Smooth muscle cell (in vitro differentiated cells): ENCODE results near the gene SH3PXD2B. TPM values are rescaled to one million over a fixed set of nuclear protein-coding genes. Genes with fewer than 3 reads are reported as not detected.

Source experiments
- DNase-seq: peaks from one replicate; lab custom pipeline; 2025; ENCODE audit not compliant: unreplicated experiment; lab: John Stamatoyannopoulos, UW
- H2AFZ ChIP-seq: fragments of 200-600 bp; sonication (generic); 2 replicates; pipeline ENCODE4 v1.6.0; 2016; ENCODE audit warnings: antibody characterized with exemption, low read depth, mild to moderate bottlenecking
- H3F3A ChIP-seq: fragments of 200-600 bp; sonication (generic); 2 replicates; pipeline ENCODE4 v1.6.0; 2017; ENCODE audit warnings: antibody characterized with exemption, low read depth
- H3K27ac ChIP-seq: fragments of 200-600 bp; sonication (generic); 2 replicates; pipeline ENCODE4 v1.5.1; 2016; ENCODE audit warnings: low read depth, mild to moderate bottlenecking
- H3K27me3 ChIP-seq: fragments of 200-600 bp; sonication (generic); 2 replicates; pipeline ENCODE4 v1.6.1; 2016; ENCODE audit warnings: low read depth, mild to moderate bottlenecking
- H3K36me3 ChIP-seq: fragments of 200-600 bp; sonication (generic); 2 replicates; pipeline ENCODE4 v1.5.1; 2016; ENCODE audit warnings: low read depth
- H3K4me1 ChIP-seq: fragments of 200-600 bp; sonication (generic); 2 replicates; pipeline ENCODE4 v1.5.1; 2016; ENCODE audit warnings: low read depth
- H3K4me2 ChIP-seq: fragments of 200-600 bp; sonication (generic); 2 replicates; pipeline ENCODE4 v1.6.0; 2016; ENCODE audit warnings: mild to moderate bottlenecking
- H3K4me3 ChIP-seq: fragments of 200-600 bp; sonication (generic); 2 replicates; pipeline ENCODE4 v1.5.1; 2016; ENCODE audit warnings: mild to moderate bottlenecking
- H3K79me2 ChIP-seq: fragments of 200-600 bp; sonication (generic); 2 replicates; pipeline ENCODE4 v1.6.0; 2016; ENCODE audit warnings: low read depth, mild to moderate bottlenecking
- H3K9ac ChIP-seq: fragments of 200-600 bp; sonication (generic); 2 replicates; pipeline ENCODE4 v1.6.0; 2016; ENCODE audit warnings: low read depth
- H3K9me3 ChIP-seq: fragments of 200-600 bp; sonication (generic); replicated peaks from 2 replicates; pipeline ENCODE4 v1.5.1; 2016; ENCODE audit warnings: low read depth
- H4K20me1 ChIP-seq: fragments of 200-600 bp; sonication (generic); 2 replicates; pipeline ENCODE4 v1.6.0; 2016; ENCODE audit warnings: low read depth
- WGBS: methylation state at CpG from one replicate; pipeline ENCODE4 v1.1.7; 2016; ENCODE audit warnings: low lambda C conversion rate; 5-methylcytosine and 5-hydroxymethylcytosine counted together
- polyA plus RNA-seq: library from polyadenylated mRNA; unstranded; fragments of >200 nt; fragmentation: Nextera tagmentation; extraction: Ambion mirVana; gene quantifications from 2 replicates; pipeline ENCODE4 v1.2.1, GENCODE V29; 2016
- total RNA-seq: library from RNA; depleted of rRNA; stranded (reverse); fragments of >200 nt; gene quantifications from 2 replicates; pipeline ENCODE4 v1.2.3, GENCODE V29; 2014
- TF ChIP-seq, protein P1 (sequence below): fragments of 200-600 bp; sonication (generic); IDR thresholded peaks from 2 replicates; pipeline ENCODE4 v1.5.1; 2017; ENCODE audit warnings: borderline replicate concordance, mild to moderate bottlenecking, antibody characterized with exemption; ENCODE audit not compliant: insufficient read depth, poor library complexity, severe bottlenecking

Gene SH3PXD2B
- total and polyA plus RNA-seq, 2 experiments from 2014 or later: 36.5 to 39.4 TPM

DNA sequence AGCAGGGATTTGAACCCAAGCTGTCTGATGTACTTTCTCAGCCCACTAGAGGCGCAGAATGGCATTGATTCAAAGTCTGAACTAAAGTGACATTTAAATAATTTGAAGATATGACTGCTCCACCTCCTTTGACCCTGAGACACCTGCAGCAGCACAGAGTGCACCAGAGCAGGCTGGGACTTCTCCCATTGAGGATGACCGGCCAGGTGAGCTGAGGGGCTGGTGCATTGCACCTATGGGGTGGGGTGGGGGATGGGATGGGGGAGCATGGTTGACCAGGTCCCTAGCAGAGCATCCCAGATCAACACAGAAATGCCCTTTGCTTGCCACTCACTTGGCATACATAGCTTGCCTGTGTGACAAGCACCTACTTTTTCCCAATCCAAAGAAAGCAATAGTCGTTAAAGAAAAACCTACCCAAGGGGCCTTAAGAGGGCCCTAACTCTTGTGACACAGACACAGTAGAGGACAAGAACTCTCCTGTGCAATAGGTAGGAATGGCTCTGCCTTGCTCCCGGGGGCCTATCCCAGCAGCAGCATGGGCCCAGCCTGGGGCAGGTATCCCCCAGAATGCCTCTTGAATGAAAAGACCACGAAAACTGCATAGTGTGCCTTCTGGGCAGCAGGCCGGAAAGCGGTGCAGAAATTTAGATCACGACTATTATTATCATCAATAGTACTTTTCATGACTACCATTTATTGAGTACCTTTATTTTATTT, 6.5 kb downstream of the SH3PXD2B start:
- Histone ChIP-seq H3K27me3 (no peaks in the 10 kb centered on the region), H3K4me1 (peaks cover 14% of the 10 kb centered on the region), H2AFZ (no peak overlapping the region), H3K27ac (no peak overlapping the region), H3K4me3 (no peak overlapping the region), H3K36me3 (no peaks in the 10 kb centered on the region), H3K9ac (no peak overlapping the region), H3K79me2 (peaks cover 94% of the 10 kb centered on the region), H3K9me3 (no peaks in the 10 kb centered on the region), H3F3A (no peaks in the 10 kb centered on the region), H3K4me2 (no peak overlapping the region), H4K20me1 (peaks cover 95% of the 10 kb centered on the region)
- TF ChIP-seq, protein P1, sequence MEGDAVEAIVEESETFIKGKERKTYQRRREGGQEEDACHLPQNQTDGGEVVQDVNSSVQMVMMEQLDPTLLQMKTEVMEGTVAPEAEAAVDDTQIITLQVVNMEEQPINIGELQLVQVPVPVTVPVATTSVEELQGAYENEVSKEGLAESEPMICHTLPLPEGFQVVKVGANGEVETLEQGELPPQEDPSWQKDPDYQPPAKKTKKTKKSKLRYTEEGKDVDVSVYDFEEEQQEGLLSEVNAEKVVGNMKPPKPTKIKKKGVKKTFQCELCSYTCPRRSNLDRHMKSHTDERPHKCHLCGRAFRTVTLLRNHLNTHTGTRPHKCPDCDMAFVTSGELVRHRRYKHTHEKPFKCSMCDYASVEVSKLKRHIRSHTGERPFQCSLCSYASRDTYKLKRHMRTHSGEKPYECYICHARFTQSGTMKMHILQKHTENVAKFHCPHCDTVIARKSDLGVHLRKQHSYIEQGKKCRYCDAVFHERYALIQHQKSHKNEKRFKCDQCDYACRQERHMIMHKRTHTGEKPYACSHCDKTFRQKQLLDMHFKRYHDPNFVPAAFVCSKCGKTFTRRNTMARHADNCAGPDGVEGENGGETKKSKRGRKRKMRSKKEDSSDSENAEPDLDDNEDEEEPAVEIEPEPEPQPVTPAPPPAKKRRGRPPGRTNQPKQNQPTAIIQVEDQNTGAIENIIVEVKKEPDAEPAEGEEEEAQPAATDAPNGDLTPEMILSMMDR: no peak
- 92% methylated on average over 8 of the region's 8 CpGs for WGBS
- DNase-seq: no peak

DNA sequence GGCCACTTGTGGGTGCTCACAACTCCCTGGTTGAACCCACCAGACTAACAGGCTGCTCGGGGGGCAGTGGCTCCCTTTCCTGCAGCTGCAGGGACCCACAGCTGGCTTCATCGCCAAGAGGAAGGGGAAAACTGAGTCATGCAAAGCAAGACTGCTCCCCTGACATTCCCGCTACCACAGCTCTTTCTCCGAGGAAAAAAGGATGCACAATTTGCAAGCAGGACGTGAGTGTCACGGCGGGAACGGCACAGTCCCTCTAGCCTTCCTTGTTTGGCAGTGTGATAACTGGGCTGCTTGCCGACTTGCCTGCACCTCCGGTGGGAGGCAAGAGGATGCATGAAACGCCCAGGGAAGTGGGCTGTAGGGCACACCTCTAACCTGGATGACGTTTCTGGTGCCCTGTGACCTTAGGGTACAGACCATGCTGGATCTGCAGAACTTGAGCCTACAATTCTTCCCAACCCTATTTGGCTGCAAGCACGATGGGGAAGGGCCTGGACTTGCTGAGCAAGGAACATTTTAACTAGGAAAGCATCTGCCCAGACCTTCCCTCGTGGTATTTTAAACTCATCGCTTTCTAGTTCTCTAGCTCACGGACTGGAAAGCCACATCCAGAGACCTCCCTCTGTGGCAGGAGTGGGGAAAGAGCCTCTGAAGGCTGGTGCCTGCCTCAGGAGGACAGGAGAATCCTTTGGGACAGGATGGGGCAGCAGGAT, 7.8 kb downstream of the SH3PXD2B start:
- Histone ChIP-seq H3K27ac (no peak overlapping the region), H3K4me2 (no peak overlapping the region), H3K4me1 (peaks cover 14% of the 10 kb centered on the region), H3F3A (no peaks in the 10 kb centered on the region), H2AFZ (no peak overlapping the region), H3K4me3 (no peak overlapping the region), H4K20me1 (peaks cover 100% of the 10 kb centered on the region), H3K27me3 (no peaks in the 10 kb centered on the region), H3K9ac (no peak overlapping the region), H3K79me2 (peaks cover 98% of the 10 kb centered on the region), H3K36me3 (no peaks in the 10 kb centered on the region), H3K9me3 (no peaks in the 10 kb centered on the region)
- DNase-seq: no peak
- TF ChIP-seq, protein P1: no peak
- WGBS: 58% methylated on average over 16 of the region's 16 CpGs

DNA sequence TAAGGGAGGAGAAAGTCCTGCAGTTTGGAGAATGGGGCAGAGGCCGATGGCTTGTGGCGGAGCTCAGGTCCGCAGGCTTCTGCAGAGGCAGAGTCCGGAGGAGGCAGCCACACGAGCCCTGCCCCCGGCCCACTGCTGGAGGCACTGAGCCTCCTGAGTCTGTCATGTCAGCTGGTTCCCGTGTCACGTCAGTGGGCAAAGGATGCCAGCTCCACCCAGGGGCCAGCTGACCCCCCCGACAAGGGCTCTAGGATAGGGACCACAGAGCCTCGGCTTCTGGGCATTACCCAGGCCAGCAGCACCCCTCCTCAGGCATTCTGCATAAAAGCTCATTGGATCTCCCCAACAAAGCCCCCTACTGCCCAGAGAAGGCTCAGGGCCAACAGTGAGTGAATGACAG, 8.5 kb downstream of the SH3PXD2B start:
- 91% methylated on average over 10 of the region's 10 CpGs for WGBS
- peaks cover 98% of the 10 kb centered on the region for H3K79me2 ChIP-seq

More for the DNA sequence above, 8.5 kb downstream of the SH3PXD2B start:
- no peaks in the 10 kb centered on the region for H3K9me3 ChIP-seq
- peaks cover 100% of the 10 kb centered on the region for H4K20me1 ChIP-seq
- H3K4me1 ChIP-seq: peaks cover 14% of the 10 kb centered on the region
- no peaks in the 10 kb centered on the region for H3K27me3 ChIP-seq
- no peak overlapping the region for H3K4me2 ChIP-seq
- no peak overlapping the region for H3K27ac ChIP-seq
- H3F3A ChIP-seq: no peaks in the 10 kb centered on the region
- no peak overlapping the region for H3K4me3 ChIP-seq
- H3K9ac ChIP-seq: no peak overlapping the region
- TF ChIP-seq, protein P1: no peak
- H2AFZ ChIP-seq: no peak overlapping the region
- no peaks in the 10 kb centered on the region for H3K36me3 ChIP-seq
- no peak for DNase-seq
